BE2C (cell line): Measurements from ENCODE around the gene BCL2L13.
"Not testable (repeated sequence)": the region's sequence is repeated elsewhere in the genome, so short reads cannot be mapped to it uniquely, and the experiment has no call there.

Experiments
- DNase-seq: peaks from one replicate; pipeline ENCODE4 v3.0.0-alpha.2; 2020
- H3K27me3 ChIP-seq: fragments of 250-450 bp; sonication (Bioruptor Pico); 2 replicates; pipeline ENCODE4 v1.5.1; 2020; ENCODE audit warnings: mild to moderate bottlenecking
- H3K36me3 ChIP-seq: fragments of 250-450 bp; sonication (Bioruptor Pico); 2 replicates; pipeline ENCODE4 v1.5.1; 2020; ENCODE audit warnings: mild to moderate bottlenecking
- H3K4me1 ChIP-seq: fragments of 250-450 bp; sonication (Bioruptor Pico); 2 replicates; pipeline ENCODE4 v1.5.1; 2020
- H3K4me3 ChIP-seq: 2 replicates; pipeline ENCODE4 v1.5.1; 2011; ENCODE audit warnings: low read depth, low read length
- H3K9me3 ChIP-seq: fragments of 250-450 bp; sonication (Bioruptor Pico); 2 replicates; pipeline ENCODE4 v1.5.1; 2020
- TF ChIP-seq, protein P1 (sequence below): IDR thresholded peaks from 2 replicates; pipeline ENCODE4 v1.5.1; 2012; ENCODE audit warnings: mild to moderate bottlenecking, low read depth, low read length

The BCL2L13 gene

DNA sequence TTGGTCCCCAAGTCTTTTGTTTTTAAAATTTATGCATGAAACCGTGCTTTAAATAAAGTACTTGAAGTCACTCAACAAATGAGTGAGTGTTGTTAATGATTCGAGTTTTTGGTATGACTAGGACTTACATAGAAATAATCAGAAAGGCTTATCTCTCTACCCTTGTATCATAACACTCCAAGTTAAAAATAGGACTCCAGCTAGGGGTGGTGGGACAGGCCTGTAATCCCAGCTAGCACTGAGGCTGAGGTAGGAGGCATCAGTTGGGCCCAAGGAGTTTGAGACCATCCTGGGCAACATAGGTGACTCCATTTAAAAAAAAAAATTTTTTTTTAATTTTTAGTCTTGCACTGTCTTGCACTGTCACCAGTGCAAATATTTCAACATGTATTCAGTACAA is 55.6 kb downstream of the BCL2L13 start:
- Histone ChIP-seq H3K4me3 (no peak overlapping the region), H3K4me1 (no peaks in the 10 kb centered on the region), H3K9me3 (no peaks in the 10 kb centered on the region), H3K36me3 (peaks cover 9% of the 10 kb centered on the region), H3K27me3 (no peaks in the 10 kb centered on the region)
- DNase-seq: no peak
- TF ChIP-seq, protein P1, sequence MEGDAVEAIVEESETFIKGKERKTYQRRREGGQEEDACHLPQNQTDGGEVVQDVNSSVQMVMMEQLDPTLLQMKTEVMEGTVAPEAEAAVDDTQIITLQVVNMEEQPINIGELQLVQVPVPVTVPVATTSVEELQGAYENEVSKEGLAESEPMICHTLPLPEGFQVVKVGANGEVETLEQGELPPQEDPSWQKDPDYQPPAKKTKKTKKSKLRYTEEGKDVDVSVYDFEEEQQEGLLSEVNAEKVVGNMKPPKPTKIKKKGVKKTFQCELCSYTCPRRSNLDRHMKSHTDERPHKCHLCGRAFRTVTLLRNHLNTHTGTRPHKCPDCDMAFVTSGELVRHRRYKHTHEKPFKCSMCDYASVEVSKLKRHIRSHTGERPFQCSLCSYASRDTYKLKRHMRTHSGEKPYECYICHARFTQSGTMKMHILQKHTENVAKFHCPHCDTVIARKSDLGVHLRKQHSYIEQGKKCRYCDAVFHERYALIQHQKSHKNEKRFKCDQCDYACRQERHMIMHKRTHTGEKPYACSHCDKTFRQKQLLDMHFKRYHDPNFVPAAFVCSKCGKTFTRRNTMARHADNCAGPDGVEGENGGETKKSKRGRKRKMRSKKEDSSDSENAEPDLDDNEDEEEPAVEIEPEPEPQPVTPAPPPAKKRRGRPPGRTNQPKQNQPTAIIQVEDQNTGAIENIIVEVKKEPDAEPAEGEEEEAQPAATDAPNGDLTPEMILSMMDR: no peak

DNA sequence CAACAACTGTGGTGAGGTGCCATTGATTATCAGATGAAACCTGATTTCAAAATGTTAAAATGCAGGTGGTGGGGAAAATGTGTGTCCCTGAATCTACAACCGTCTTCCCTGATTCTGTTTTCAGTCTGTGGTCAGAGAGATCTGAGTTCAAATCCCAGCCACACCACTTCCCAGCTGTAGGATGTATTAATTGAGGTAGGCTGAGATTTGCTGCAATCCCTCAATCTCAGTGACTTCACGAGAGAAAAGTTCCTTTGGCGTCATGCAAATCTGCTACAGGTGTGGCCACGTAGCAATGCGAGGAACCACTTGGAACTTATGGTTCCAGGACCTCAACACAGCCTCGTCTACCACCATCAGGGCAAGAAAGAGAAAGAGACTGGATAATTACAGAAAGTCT is 56.2 kb downstream of the BCL2L13 start:
- Histone ChIP-seq H3K4me3 (no peak overlapping the region), H3K27me3 (no peaks in the 10 kb centered on the region), H3K9me3 (no peaks in the 10 kb centered on the region), H3K4me1 (no peaks in the 10 kb centered on the region), H3K36me3 (peaks cover 9% of the 10 kb centered on the region)
- DNase-seq: no peak
- TF ChIP-seq, protein P1: no peak

DNA sequence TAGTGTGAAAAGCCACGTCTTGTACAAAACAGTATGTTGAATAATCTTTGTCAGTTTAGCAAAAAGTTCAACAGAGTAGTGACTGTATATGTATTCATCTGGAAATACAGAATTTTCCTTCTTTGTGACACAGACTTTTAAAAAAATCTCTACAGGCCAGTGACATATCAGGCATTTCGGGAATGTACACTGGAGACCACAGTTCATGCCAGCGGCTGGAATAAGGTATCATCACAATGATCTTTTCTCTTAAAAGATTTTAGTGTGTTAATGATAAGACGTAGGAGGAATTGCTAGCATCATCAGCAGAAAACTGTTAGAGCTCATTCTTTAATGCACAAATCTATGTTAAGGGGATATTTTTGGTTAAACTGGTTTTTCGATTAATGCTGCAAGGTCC is 57.4 kb downstream of the BCL2L13 start:
- H3K4me1 ChIP-seq: no peaks in the 10 kb centered on the region
- no peak overlapping the region for H3K4me3 ChIP-seq
- H3K27me3 ChIP-seq: no peaks in the 10 kb centered on the region
- TF ChIP-seq, protein P1: no peak
- H3K36me3 ChIP-seq: peaks cover 9% of the 10 kb centered on the region
- DNase-seq: no peak
- no peaks in the 10 kb centered on the region for H3K9me3 ChIP-seq

DNA sequence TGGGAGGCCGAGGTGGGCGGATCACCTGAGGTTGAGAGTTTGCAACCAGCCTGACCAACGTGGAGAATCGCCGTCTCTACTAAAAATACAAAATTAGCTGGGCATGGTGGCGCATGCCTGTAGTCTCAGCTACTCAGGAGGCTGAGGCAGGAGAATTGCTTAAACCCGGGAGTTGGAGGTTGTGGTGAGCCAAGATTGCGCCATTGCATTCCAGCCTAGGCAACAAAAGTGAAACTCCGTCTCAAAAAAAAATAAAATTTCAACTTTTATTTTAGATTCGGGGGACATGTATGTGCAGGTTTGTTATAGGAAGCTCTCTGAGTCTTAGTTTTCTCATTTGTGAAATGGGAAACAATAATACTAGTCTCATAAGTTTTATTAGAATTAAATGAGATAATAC is 58.6 kb downstream of the BCL2L13 start:
- not testable (repeated sequence) for H3K4me1 ChIP-seq, H3K36me3 ChIP-seq, DNase-seq, H3K4me3 ChIP-seq, H3K9me3 ChIP-seq, H3K27me3 ChIP-seq

DNA sequence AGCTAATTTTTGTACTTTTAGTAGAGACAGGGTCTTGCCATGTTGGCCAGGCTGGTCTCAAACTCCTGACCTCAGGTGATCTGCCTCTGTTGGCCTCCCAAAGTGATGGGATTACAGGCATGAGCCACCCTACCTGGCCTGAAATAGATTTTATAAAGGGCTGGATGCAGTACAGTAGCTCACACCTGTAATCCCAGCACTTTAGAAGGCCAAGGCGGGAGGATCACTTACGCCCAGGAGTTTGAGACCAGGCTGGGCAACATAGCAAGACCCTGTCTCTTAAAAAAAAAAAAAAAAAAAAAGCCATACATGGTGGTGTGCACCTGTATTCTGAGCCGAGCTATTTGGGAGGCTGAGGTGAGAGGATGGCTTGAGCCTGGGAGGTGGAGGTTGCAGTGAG is 59.7 kb downstream of the BCL2L13 start:
- H3K36me3 ChIP-seq: peaks cover 15% of the 10 kb centered on the region
- H3K4me1 ChIP-seq, DNase-seq, H3K4me3 ChIP-seq, H3K9me3 ChIP-seq, H3K27me3 ChIP-seq: not testable (repeated sequence)

DNA sequence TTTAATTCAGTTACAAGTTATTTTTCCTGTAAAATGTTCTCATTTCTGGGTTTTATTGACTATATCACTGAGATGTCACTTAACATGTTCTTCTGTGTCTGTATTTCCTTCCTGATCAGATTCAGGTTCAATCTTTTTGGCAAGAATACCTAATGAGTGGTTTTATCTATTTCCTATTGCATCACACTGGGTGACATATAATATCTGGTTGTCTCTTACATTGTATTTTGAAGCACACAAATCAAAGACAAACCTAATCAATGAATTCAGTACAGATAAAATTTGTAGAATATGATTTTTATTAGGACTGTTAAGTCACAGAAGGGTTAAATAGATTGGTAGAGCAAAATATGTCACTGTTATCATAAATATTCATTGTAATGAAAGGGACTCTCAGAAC is 60.4 kb downstream of the BCL2L13 start:
- Histone ChIP-seq H3K9me3 (no peaks in the 10 kb centered on the region), H3K36me3 (peaks cover 19% of the 10 kb centered on the region), H3K27me3 (no peaks in the 10 kb centered on the region), H3K4me1 (no peaks in the 10 kb centered on the region), H3K4me3 (no peak overlapping the region)
- TF ChIP-seq, protein P1: no peak
- DNase-seq: no peak

DNA sequence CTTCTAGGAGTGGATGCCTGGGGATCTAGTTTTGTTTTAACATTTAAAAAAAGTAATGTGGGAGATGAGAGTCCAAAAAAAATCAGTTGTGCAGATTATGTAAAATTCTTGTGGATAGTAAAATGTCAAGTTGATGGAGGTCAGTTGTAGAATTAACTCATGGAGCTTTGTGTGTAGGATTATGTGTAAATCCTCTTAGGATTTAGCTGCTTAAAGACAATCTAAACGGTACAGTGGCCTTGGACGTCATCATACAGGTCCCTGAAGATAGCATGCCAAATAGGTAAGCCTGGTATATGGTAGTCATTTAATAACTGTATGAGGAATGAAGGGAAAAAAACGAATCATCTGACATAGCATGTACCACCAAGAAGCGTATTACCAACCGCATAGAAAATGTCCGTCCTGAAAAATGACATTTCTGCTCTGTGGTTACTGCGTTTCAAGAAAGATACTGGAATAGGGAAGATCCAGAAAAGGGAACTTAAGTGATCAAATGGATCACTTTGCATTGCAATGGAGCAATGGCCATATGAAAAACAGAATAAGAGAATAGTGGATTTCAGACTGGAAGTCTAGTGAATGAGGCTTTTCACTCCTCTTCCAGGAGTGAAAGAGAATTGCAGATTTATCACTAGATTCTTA is 61.3 kb downstream of the BCL2L13 start:
- TF ChIP-seq, protein P1: no peak
- no peaks in the 10 kb centered on the region for H3K27me3 ChIP-seq
- H3K36me3 ChIP-seq: peaks cover 24% of the 10 kb centered on the region
- H3K4me1 ChIP-seq: no peaks in the 10 kb centered on the region
- H3K4me3 ChIP-seq: no peak overlapping the region
- no peaks in the 10 kb centered on the region for H3K9me3 ChIP-seq
- no peak for DNase-seq
